A549 (cell line): ENCODE results near the gene LRRIQ4.

Experiments used
- CEBPB ChIP-seq, 2 experiments: fragments of >200 bp in 1 of 2; sonication (Bioruptor Twin) in 1 of 2; formaldehyde crosslinking in 1 of 2; IDR thresholded peaks; 2 replicates each; pipeline ENCODE4 v1.6.1; 2012 to 2016
- CHD2 ChIP-seq: fragments of 150-350 bp; IDR thresholded peaks from 2 replicates; pipeline ENCODE4 v1.6.1; 2014; ENCODE audit warnings: low read length; ENCODE audit not compliant: partially characterized antibody
- CTCF ChIP-seq: fragments of >200 bp; sonication (Bioruptor Twin); formaldehyde crosslinking; IDR thresholded peaks from 3 replicates; pipeline ENCODE4 v1.5.1; 2016
- E2F6 ChIP-seq: IDR thresholded peaks from 2 replicates; pipeline ENCODE4 v1.6.1; 2012; ENCODE audit warnings: low read depth, borderline replicate concordance
- EHMT2 ChIP-seq: fragments of 200-600 bp; sonication (generic); IDR thresholded peaks from 2 replicates; pipeline ENCODE4 v1.6.1; 2016; ENCODE audit warnings: antibody characterized with exemption, low read depth, mild to moderate bottlenecking, moderate library complexity
- ELK1 ChIP-seq: fragments of 150-350 bp; IDR thresholded peaks from 2 replicates; pipeline ENCODE4 v1.6.1; 2014; ENCODE audit warnings: low read depth, mild to moderate bottlenecking, low read length
- POLR2A ChIP-seq: IDR thresholded peaks from 2 replicates; pipeline ENCODE4 v1.6.1; 2012; ENCODE audit warnings: mild to moderate bottlenecking, low read length
- POLR2AphosphoS2 ChIP-seq: conservative IDR thresholded peaks from 2 replicates; pipeline ENCODE4 v1.6.1; 2012; ENCODE audit warnings: low read length, improper control_type of control experiment, inconsistent platforms
- RAD21 ChIP-seq, 2 experiments: fragments of >200 bp in 1 of 2; sonication (Bioruptor Twin) in 1 of 2; formaldehyde crosslinking in 1 of 2; IDR thresholded peaks in 1 of 2; conservative IDR thresholded peaks in 1 of 2; 2 replicates in 1 of 2; 3 replicates in 1 of 2; pipeline ENCODE4 v1.6.1; 2012 to 2018; ENCODE audit warnings: inconsistent platforms in 1 of 2
- REST ChIP-seq: fragments of 200-600 bp; sonication (generic); IDR thresholded peaks from 2 replicates; pipeline ENCODE4 v1.6.1; 2016; ENCODE audit warnings: antibody characterized with exemption, mild to moderate bottlenecking, moderate library complexity
- SREBF2 ChIP-seq: fragments of 450-650 bp; IDR thresholded peaks from 2 replicates; pipeline ENCODE4 v1.6.1; 2014; ENCODE audit warnings: mild to moderate bottlenecking, moderate library complexity
- USF2 ChIP-seq: fragments of 450-650 bp; IDR thresholded peaks from 2 replicates; pipeline ENCODE4 v1.6.1; 2014; ENCODE audit warnings: antibody characterized with exemption
- ZFP36 ChIP-seq: fragments of 450-650 bp; IDR thresholded peaks from 2 replicates; pipeline ENCODE4 v1.6.1; 2014; ENCODE audit warnings: borderline replicate concordance; ENCODE audit not compliant: partially characterized antibody
- ZNF302 ChIP-seq: fragments of 250-450 bp; sonication (Bioruptor Pico); IDR thresholded peaks from 2 replicates; pipeline ENCODE4 v1.9.0; 2021; ENCODE audit warnings: inconsistent platforms, mild to moderate bottlenecking, moderate library complexity

- TF ChIP-seq EHMT2 (no peak), CTCF (no peak), USF2 (no peak), ELK1 (no peak), POLR2A (no peak), RAD21 (conservative IDR thresholded peaks at IDR 0.05 in 1 of 2, IDR thresholded peaks at IDR 0.05 in 1 of 2) (no peak), REST (no peak), CEBPB (IDR thresholded peaks at IDR 0.05) (no peak), ZNF302 (CRISPR knock-in tag) (no peak), E2F6 (no peak), POLR2AphosphoS2 (no peak), CHD2 (no peak), ZFP36 (no peak), SREBF2 (no peak)
Observed at GRCh38 chr3:169787120-169787519, 25.6 kb upstream of the LRRIQ4 start.
